ENCODE measurements around the gene CEP164.

- no peak for TF ChIP-seq POLR2A (IDR thresholded peaks at IDR 0.05; ENCODE audit: low read depth, low read length)
- no peak for TF ChIP-seq TAF1 (IDR thresholded peaks at IDR 0.05; ENCODE audit: low read depth, low read length)
- TF ChIP-seq POLR2AphosphoS5 (IDR thresholded peaks at IDR 0.05; ENCODE audit: low read depth, low read length): no peak
Observed at GRCh38 chr11:117375960-117376359, 48.3 kb downstream of the CEP164 start.

Data from GM12891 (cell line).